ENCODE results near the gene MAPK7.

MAPK7 gene

DNA sequence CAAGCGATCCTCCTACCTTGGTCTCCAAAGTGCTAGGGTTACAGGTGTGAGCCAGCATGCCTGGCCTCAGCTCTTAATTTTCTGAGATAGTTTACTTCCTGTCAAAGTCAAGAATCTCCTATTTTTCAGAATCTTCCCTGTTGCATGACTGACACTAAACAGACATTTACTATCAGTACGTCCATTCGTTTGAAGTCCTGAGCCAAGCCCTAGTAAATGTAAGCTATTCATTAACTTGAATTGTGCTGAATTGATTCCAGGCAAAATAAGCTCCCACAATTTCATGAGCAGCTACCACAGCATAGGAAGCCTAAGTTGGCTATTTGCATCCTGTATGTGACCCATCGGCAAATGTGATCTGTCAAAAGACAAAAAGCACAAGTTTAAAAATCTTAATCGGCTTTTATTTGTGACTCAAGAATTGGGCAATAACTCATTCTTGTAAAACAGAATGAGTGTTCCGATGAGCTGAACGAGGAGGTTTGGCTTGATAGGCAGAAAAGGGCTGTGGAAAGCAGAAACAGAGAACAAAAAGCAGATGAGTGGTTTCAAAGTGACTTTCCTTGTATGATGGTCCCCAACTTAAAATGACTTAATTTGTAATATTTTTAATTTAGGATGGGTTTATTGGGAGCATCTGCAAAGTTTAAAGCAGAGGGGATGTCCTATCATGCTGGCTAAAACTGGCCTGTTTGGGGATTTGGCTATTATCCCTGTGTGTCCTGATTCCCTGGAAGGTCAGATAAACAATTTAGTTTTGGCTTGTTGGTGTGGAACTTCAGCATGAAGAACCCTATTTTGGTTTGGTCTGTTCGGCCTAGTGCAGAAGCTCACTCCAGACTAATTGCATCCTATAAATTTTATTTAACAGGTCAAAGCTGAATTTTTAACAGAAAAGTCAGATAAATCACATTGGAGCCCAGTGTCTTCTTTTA, 46.9 kb downstream of the MAPK7 start:
- DNase-seq, result no peak

DNA sequence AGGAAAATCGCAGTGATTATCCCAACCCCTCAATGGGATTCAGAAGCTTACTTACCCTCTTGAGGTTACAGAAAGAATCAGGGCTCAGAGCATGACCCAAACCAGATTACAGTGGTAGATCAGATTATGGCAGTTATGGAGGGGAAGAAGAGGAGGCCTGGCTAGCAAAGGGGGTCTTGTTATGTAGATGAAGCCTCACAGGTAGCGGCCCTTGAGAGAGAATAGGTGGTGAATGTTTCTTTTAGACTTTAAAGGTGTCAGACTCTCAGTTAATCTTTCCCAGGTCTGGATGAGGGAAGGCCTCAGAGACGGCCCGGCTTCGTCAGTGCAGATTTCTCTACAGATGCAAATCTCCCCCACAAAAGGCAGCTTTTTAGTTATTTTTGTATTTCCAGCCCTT, 48.3 kb downstream of the MAPK7 start:
- no peak for DNase-seq

DNA sequence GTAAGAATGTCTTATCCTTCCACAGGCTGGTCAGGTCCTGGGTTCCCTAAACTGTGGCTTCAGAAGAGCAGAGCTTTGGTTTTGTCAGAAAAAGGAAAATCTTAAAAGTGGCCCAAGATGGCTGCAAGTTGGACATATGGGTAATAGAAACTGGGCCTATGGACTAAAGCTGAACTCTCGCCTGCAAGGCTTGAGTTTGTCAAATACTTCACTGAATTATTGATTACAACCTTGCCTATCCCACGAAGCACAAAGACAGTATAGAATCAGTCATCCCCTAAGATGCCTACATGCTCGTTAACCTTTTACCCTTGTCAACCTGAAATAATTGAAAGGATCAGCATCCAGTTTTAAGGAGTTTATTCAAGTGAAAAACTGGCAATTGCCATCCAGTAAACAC, 53.4 kb downstream of the MAPK7 start:
- no peak for DNase-seq

Data from 8988T (cell line).